ENCODE data around the gene ITIH1.

The ITIH1 gene

GRCh38 chr3:52817221-52817620 lies 39.8 kb downstream of the ITIH1 start:
- no peak for DNase-seq

- no peak for DNase-seq
These were observed 40.5 kb downstream of the ITIH1 start for GRCh38 chr3:52817860-52818259.

GRCh38 chr3:52819936-52820335 lies 42.5 kb downstream of the ITIH1 start:
- no peak for DNase-seq

- no peak for DNase-seq
These were observed 43.3 kb downstream of the ITIH1 start for GRCh38 chr3:52820736-52821135.

GRCh38 chr3:52822363-52822762 lies 45.0 kb downstream of the ITIH1 start:
- DNase-seq: no peak

- no peak for DNase-seq
These were observed 46.6 kb downstream of the ITIH1 start for GRCh38 chr3:52824037-52824436.

- no peak for DNase-seq
These were observed 50.0 kb downstream of the ITIH1 start for GRCh38 chr3:52827441-52827840.

GRCh38 chr3:52827866-52828376 lies 50.5 kb downstream of the ITIH1 start:
- no peak for DNase-seq

- DNase-seq: no peak
These were observed 52.1 kb downstream of the ITIH1 start for GRCh38 chr3:52829482-52829881.

- DNase-seq: no peak
These were observed 52.6 kb downstream of the ITIH1 start for GRCh38 chr3:52829906-52830463.

- DNase-seq: no peak
These were observed 53.3 kb downstream of the ITIH1 start, which contains the start of gene ITIH4 for GRCh38 chr3:52830535-52831258. TSS of gene ITIH4 (minus strand) at chr3:52830672. CDS start at chr3:52830642, 30 bp downstream.

GRCh38 chr3:52831500-52832301 lies 54.3 kb downstream of the ITIH1 start:
- peak; percentile 14 for DNase-seq

GRCh38 chr3:52833202-52833601 lies 55.8 kb downstream of the ITIH1 start:
- DNase-seq: no peak

- DNase-seq: no peak
These were observed 57.6 kb downstream of the ITIH1 start, which contains the start of gene MUSTN1 for GRCh38 chr3:52834871-52835501. TSS of gene MUSTN1 (minus strand) at chr3:52835019. CDS start at chr3:52834948, 71 bp downstream.

GRCh38 chr3:52835766-52836470 lies 58.5 kb downstream of the ITIH1 start:
- DNase-seq: no peak

GRCh38 chr3:52836471-52836845 lies 59.1 kb downstream of the ITIH1 start:
- no peak for DNase-seq

GRCh38 chr3:52836986-52837385 lies 59.6 kb downstream of the ITIH1 start:
- no peak for DNase-seq

GRCh38 chr3:52838561-52839267 lies 61.3 kb downstream of the ITIH1 start:
- DNase-seq: no peak

- DNase-seq: no peak
These were observed 61.8 kb downstream of the ITIH1 start for GRCh38 chr3:52839268-52839575.

- DNase-seq: no peak
These were observed 62.6 kb downstream of the ITIH1 start for GRCh38 chr3:52839892-52840545.

- DNase-seq: no peak
These were observed 64.0 kb downstream of the ITIH1 start for GRCh38 chr3:52841211-52841980.

All from DMS79 treated with DMSO at 0.1 percent for 48 hours (cell line).